Non-pigmented ciliary epithelial cell (primary cell): ENCODE measurements around the gene CDKN1A.
"Not testable (repeated sequence)": the region's sequence is repeated elsewhere in the genome, so short reads cannot be mapped to it uniquely, and the experiment has no call there.

Source experiments
- DNase-seq: peaks from one replicate; pipeline ENCODE4 v3.0.0-alpha.2; 2010; ENCODE audit warnings: low read depth

CDKN1A gene

DNA sequence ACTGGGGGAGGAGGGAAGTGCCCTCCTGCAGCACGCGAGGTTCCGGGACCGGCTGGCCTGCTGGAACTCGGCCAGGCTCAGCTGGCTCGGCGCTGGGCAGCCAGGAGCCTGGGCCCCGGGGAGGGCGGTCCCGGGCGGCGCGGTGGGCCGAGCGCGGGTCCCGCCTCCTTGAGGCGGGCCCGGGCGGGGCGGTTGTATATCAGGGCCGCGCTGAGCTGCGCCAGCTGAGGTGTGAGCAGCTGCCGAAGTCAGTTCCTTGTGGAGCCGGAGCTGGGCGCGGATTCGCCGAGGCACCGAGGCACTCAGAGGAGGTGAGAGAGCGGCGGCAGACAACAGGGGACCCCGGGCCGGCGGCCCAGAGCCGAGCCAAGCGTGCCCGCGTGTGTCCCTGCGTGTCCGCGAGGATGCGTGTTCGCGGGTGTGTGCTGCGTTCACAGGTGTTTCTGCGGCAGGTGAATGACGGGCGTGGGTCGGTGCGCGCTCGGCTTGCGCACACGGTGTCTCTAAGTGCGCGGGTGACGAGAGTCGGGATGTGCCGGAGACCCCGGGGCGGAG is at the start of gene CDKN1A:
Gene CDKN1A, plus strand, starts transcription at position 227 of the 555 bp plus-strand sequence. CDS start 5,388 bp downstream, outside the sequence.
- no peak for DNase-seq

- no peak for DNase-seq
These were observed 48.7 kb upstream of the CDKN1A start for GRCh38 chr6:36629784-36630183.

- DNase-seq, result no peak
These were observed 47.0 kb upstream of the CDKN1A start for GRCh38 chr6:36631326-36632011.

- no peak for DNase-seq
These were observed 45.1 kb upstream of the CDKN1A start for GRCh38 chr6:36633370-36633769.

DNA sequence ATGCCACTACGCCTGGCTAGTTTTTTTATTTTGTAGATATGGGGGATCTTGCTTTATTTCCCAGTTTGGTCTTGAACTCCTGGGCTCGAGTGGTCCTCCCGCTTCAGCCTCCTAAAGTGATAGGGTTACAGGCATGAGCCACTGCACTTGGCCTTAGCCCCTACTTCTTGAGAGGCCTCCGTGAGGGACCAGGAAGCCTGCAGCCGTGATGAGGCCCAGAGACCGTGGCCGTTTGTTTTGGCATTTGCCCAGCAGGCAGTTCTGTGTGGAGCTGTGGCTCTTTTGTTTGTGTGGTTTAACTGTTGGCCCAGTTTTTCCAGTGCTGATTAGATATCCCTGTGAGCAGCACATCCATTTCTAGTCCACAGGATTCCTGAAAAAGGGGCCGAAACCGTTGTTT is 44.6 kb upstream of the CDKN1A start:
- no peak for DNase-seq

DNA sequence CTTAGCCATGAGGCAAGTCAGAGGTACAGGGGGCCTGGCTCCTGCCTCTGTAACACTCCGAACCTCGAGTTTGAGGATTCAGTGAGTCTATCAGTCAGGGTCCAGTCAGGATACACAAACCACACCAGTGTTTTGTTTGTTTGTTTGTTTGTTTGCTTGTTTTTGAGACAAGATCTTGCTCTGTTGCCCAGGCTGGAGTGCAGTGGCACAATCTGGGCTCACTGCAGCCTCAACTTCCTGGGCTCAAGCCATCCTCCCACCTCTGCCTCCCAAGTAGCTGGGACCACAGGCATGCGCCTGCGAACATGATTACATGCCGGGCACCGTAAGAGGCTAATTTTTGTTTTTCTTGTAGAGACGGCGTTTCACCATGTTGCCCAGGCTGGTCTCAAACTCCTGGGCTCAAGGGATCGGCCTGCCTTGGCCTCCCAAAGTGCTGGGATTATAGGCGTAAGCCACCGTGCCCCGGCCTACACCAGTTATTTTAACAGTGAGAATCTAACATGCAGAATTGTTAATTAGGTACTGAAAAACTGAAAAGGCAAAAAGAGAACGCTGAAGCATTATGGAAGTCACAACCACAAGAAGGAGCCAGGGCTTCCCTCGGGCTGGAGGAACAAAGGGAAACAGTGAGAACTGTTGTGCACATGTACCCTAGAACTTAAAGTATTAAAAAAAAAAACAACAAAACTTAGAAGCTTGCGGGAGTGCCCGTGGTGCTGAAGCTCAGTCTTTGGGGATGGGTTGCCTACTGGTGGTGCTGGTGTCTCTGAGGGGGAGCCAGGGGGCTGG is 44.0 kb upstream of the CDKN1A start:
- DNase-seq, result no peak

GRCh38 chr6:36636283-36636682 is 42.2 kb upstream of the CDKN1A start:
- no peak for DNase-seq

- no peak for DNase-seq
These were observed 41.7 kb upstream of the CDKN1A start for GRCh38 chr6:36636687-36637418.

DNA sequence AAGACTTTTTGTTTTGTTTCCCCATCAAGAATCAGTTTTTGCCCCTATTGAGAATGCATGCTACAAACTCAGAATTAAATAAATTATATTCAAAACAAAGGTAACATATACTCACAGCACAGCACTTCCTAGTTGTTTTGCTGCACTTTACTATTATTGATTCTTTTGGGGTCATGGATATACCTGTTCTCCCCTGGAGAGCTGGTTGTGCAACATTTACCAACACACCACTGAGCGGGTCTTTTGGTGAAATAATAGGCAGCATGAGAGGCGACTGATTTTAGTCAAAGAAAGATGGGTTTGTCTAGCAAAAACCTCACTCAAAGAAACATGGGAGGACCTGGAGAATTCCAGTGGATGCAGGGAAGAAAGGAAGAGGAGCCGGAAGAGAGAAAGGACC is 39.9 kb upstream of the CDKN1A start:
- no peak for DNase-seq

- DNase-seq, result no peak
These were observed 39.2 kb upstream of the CDKN1A start for GRCh38 chr6:36639171-36639808.

DNA sequence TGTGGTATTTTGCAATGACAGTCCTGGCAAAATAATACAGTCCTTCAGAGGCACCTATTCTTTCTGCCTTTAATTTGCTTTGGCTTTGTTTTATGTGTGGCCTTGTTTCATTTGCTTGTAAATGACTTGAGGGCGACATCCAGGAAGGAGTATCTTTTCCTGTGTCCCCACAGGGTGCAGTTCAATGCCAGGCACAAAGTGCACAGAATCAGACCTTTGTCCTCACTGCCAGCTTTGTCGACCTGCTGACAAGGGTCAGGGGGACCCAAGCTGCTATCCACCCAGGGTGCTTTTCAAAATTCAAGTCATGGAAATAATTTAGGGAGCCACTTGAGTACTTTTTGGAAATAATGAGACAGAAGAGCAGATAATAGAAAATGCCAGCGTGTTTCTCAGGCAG is 37.0 kb upstream of the CDKN1A start:
- no peak for DNase-seq

DNA sequence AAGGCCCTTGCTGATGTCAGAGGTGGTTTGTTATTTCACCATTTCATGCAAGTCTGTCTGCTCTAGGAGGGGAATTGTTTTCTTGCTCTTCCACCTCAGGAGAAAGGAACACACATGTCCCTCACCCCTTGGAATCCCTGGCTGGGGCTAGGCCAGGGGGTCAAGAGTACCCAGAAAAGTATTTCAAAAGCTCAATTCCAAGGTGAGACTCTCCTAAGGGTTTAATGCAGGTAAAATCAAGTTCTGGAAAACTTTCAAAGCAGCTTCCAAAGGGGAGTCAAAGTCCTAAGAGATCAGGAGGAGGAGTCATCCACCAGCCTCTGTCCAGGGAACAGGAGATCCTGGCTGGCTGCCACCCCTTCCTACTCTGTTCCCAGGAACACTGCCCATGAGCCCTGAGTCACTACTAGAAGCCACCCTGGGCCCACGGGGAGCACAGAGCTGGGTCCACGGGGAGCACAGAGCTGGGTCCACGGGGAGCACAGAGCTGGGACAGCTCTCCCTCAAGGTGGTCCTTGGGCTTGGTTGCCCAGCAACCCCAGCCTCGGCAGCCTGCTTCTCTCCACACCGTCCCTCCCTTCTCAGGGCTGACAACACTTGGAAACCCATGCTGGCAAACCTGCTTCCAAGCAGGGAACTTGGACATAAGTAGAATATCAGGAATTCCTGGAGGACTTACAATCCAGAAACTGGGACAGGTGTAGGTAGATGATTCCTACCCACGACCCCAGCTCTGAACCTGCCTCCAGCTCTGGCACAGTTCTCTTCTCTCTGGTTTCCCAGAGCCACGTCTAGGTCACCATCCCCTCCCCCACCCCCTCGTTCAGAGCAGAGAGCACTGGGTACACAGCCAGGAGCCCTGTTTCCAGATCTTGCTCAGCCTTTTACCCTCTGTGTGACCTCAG is 35.3 kb upstream of the CDKN1A start:
- no peak for DNase-seq

- DNase-seq, result no peak
These were observed 34.5 kb upstream of the CDKN1A start for GRCh38 chr6:36643977-36644376.

GRCh38 chr6:36649086-36649485 is 29.4 kb upstream of the CDKN1A start:
- no peak for DNase-seq

DNA sequence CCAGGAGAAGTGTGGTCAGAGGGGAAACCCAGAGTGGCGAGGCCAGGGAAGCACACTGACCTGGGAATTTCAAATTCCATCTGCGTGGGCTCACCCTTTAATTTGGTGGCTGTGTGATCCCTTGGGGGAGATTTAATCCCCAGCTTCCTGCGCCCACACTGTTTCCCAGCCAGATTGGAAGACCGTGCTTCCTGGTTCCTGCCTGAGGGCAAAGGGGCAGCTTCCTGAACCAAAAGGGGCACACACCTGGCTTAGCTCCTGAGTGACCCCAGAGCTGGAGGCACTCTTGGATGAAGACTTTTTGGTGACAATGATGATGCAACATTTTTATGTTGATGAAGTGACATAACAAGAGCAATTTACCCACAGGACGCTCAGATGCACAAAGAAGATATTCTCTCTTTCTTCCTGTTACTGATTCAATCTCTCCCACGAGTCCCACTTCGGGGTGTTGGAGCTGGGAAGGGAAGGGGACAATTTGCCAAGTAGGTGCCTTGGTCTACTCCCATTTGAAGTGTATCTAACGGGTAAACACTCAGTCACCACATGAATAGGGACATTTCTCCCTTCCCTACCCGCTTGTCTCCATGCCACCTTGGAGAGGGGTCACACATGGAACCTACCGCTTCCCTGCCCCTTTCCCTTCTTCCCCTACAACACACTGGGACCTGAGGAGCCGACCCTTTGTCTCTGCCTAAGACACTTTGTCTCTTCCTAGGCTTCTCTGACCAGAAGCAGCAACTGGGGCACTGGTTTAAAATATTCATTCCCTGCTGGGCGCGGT is 28.6 kb upstream of the CDKN1A start:
- DNase-seq, result no peak

DNA sequence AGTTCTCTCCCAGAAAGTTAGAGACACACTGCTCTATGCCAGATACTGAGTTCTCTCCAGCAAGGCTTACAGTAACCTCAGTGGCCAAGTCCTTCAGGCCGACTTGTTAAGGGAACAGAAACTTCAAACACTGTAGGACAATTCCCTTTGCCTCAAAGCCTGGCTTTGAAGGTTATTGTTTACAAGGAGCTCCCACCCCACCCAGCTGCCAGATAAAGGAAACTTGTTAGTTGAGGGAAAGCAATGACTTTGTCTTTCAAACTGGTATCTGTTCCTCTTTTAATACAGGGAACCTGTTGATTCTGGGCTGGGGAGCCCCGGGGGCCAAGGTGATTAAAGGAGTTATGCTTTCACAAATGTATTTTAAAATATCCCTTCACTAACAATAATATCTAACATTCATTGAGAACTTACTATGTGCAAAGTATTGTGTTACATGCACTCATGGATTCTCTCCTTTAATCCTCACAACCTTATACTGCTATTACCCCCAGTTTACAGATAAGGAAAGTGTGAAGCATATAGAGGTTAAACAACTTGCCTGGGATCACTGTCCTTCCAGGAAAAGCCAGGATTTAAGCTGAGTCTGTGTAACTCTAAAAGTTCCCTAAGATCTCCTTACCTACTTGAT is 27.6 kb upstream of the CDKN1A start:
- DNase-seq, result no peak

DNA sequence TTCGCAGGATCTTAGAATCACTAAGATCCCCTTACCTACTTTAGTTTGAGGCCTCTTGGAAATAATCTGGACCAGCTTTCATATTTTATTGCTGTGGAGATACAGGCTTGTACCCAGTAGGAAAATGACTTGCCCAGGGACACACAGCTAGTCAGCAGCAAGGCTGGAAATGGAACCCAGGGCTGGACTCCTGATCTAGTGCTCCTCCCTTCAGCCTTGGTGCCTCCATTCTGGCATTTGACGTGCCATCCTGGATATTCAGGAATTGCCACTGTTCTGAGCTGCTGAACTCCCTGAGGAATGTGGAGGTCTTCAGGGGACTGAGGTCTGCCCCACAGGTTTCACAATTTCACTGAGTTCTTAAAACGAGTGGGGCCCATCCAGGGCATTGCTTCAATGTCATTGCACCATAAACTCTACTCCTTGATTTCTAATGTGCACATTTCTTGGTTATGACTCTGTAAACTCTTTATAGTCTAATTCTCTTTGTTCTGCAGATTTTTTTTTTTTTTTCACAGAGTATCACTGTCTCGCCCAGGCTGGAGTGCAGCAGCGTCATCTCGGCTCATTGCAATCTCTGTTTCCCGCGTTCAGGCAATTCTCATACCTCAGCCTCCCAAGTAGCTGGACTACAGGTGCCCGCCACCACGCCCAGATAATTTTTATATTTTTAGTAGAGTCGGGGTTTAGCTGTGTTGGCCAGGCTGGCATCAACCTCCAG is 26.7 kb upstream of the CDKN1A start:
- no peak for DNase-seq

GRCh38 chr6:36654469-36654868 is 24.0 kb upstream of the CDKN1A start:
- DNase-seq, result not testable (repeated sequence)

GRCh38 chr6:36655085-36655724 is 23.3 kb upstream of the CDKN1A start:
- no peak for DNase-seq
